Measurements from ENCODE around the gene ATP2A1.
"Not testable (repeated sequence)": the region's sequence is repeated elsewhere in the genome, so short reads cannot be mapped to it uniquely, and the experiment has no call there.

ATP2A1 gene

DNA sequence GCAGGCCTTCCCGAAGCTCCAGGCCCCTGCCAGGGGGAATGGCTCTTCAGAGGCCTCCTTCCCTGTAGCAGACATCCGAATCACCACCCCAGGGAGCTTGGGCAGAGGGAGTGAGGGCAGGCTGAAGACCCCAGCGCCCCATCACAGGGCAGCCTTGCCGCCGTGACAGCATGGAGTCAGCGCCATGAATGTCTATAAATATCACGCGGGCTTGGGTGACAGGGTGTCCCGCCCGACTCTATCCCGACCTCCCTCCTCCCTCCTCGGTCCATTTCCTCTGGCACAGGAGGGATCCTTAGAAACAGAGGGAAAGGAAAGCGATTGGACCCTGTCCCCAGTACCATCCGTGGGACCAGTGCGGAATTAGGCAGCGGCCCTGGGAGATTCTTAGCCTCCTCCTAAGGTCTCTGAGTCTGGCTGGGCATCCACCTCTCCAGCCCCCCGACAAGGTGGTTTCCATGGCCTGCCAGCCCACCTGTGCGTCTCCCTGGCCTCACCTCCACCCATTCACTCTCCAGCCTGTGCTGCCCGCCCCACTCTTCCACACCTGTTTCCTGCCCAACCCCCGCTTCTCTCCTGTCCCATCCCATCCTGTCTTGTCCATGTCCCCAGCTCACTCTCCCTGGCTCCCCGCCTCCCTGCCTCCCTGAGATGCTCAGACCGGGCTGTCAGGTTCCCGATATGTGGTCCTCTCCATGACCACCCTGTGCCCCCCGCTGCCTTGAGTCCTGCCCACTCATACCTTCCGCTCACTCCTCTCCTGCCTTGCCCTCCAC is 5.1 kb downstream of the ATP2A1 start:
- DNase-seq = peak; percentile 18

DNA sequence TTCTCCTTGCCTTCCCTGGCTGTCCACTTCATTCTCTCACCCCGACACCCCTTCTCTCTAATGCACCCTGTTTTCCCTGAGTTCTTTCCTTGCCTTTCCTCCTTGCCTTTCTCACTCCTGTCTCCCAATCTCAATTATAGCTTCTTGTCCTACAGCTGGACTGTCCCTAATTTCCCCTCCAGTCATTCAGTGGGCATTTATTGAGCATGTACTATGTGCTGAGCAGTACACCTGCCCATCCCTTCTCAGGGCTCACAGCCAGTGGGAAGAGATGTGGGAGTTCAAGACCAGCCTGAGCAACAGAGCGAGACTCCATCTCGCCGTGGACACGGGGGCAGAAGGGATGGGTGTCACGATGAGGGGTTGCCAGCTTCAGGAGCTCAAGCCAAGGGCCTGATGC is 5.8 kb downstream of the ATP2A1 start:
- no peak for DNase-seq

DNA sequence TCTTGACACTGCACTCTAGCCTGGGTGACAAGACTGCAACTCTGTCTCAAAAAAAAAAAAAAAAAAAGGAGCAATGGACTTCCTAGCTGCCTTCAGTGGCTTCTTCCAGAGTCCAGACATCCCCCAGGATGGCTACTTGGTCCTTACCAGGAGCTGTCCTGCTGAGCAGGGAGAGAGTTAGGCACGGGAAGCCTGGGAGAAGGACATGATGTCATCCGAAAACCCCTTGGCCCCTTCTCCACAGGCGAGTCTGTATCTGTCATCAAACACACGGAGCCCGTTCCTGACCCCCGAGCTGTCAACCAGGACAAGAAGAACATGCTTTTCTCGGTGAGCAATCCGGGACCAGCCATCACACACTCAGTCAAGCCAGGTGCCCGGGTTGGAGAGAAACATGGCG is 8.7 kb downstream of the ATP2A1 start:
- DNase-seq = no peak

DNA sequence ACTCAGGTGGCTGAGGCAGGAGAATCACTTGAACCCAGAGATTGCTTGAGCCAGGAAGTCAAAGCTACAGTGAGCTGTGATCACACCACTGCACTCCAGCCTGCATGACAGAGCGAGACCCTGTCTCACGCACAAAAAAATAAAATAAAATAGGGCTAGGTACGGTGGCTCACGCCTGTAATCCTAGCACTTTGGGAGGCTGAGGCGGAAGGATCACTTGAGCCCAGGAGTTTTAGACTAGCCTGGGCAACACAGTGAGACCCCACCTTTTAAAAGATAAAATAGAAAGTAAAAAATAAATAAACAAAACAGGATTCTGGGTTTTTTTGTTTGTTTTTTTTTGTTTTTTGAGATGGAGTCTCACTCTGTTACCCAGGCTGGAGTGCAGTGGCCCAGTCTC is 12.1 kb downstream of the ATP2A1 start:
- not testable (repeated sequence) for DNase-seq

DNA sequence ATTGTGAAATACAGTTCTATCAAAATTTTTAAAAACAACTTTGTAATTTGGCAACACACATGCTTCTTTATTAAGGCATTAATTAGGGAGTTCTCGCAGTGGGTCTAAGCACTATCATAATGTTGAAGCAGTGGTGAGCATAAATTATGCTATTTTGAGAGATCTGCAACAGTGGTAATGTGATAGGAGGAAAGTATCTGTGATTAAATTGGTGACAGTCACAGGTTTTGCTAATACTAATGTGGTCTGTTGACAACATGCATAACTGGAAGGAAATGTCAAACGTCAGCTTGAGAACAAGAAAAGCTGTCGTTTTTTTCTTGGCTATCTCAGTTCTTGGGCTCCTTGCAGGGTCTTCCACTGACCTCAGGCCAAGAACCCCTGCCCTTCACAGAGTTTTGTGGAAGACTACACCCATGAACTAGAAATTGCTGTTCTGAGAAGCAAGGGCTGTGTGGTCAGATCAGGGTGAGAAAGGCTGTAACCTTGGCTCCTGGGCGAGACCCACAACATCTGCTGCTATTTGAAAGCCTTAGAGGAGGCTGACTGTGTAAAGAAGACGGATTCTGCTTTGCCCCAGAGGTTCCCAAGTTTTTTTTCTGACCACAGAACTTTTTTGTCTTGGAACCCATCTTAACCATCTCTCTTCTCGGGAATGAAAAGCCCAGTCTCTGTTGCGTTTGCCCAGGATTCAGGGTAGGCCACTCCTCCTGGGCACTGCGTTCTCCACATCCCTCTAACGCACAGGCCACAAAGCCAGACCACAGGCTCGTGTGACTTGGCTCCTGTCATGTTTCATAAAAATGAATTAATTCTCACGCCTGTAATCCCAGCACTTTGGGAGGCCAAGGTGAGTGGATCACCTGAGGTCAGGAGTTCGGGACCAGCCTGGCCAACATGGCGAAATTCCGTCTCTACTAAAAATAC is 13.9 kb downstream of the ATP2A1 start:
- DNase-seq = no peak

DNA sequence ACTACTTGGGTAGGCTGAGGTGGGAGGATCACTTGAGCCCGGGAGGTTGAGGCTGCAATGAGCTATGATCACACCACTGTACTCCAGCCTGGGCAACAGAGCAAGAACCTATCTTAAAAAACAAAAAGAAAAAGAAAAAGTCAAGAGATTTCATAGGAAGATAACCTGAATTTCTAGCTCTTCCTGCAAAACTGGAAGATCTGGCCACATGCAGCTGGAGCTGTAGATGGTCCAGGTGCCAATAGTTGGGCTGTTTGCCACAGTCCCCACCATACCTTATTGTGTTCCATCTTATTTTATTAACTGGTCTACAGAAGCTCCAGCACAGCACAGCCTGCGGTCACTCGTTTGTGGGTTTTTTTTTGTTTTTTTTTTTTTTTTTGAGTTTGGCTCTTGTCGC is 15.0 kb downstream of the ATP2A1 start:
- DNase-seq = no peak

DNA sequence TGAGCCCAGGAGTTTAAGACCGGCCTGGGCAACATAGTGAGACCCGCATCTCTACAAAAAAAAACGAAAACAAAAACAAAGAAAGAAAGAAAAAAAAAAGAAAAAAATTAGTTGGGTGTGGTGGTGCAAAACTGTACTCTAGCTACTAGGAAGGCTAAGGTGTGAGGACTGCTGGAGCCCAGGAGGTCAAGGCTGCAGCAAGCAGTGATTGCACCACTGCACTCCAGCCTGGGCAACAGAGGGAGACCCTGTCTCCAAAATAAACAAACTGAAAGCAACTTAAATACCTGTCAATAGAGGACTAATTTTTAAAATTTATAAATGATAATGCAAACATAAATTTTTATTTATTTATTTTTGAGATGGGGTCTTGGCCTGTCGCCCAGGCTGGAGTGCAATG is 17.3 kb downstream of the ATP2A1 start:
- no peak for DNase-seq

DNA sequence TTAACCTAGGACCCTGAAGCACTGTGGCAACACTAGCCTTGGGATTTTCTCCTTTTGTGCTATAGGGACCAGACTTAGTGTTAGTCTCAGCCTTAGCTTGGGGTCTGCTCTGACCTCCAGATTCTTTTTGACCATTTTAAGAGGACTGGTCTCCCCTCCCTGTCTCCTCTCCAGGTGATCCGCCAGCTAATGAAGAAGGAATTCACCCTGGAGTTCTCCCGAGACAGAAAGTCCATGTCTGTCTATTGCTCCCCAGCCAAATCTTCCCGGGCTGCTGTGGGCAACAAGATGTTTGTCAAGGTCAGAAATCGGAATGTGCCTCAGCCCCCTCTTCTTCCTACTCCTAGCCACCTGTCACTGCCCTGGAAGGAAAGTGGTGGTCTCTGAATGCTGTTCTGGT is 19.5 kb downstream of the ATP2A1 start:
- DNase-seq = no peak

DNA sequence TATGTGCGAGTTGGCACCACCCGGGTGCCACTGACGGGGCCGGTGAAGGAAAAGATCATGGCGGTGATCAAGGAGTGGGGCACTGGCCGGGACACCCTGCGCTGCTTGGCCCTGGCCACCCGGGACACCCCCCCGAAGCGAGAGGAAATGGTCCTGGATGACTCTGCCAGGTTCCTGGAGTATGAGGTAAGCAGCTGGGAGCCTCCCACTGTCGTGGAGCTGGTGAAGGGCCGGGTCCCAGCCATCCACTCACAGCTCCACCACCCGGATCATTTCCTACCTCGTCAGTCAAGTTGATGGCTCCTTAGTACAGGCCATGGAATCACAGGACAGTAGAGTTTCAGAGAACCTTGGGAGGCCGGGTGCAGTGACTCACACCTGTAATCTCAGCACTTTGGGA is 20.0 kb downstream of the ATP2A1 start:
- DNase-seq = no peak

DNA sequence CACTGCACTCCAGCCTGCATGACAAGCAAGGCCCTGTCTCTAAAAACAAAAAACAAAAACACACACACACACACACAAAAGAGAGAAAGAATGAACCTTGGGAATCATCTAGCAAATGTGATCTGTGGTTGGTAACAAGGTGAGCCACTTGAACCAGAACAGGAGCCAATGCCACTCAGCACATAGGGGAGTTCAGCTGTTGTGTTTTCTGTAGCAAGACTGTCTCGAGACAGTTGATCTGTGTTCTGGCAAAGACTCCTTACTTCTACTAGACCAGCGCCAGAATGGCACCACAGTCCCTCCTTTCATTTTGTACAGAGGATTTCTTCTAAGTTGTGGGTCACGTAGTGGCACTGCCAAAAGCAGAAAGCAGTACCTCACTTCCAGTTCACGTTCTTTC is 20.7 kb downstream of the ATP2A1 start:
- no peak for DNase-seq

DNA sequence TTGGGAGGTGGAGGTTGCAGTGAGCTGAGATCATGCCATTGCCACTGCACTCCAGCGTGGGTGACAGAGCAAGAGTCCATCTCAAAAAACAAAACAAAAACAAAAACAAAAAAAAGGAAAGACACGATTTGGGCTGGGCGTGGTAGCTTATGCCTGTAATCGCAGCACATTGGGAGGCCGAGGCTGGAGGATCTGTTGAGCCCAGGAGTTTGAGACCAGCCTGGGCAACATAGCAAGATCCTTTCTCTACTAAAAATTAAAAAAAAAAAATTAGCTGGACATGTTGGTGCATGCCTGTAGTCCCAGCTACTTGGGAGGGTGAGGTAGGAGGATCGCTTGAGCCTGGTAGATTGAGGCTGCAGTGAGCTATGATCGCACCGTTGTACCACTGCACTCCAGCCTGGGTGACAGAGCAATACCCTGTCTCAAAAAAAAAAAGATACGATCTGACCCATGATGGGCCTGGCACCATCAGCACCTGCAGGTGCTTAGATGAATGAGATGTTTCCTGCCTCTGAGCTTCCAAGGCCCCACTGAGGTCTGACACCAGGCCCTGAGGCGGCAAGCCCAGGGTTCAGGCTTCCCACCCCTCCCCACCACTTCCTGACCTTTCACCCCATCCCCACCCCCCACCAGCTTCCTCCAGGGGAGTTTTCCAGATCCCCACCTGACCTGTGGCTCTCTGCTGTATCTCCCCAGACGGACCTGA is 21.7 kb downstream of the ATP2A1 start:
- no peak for DNase-seq

DNA sequence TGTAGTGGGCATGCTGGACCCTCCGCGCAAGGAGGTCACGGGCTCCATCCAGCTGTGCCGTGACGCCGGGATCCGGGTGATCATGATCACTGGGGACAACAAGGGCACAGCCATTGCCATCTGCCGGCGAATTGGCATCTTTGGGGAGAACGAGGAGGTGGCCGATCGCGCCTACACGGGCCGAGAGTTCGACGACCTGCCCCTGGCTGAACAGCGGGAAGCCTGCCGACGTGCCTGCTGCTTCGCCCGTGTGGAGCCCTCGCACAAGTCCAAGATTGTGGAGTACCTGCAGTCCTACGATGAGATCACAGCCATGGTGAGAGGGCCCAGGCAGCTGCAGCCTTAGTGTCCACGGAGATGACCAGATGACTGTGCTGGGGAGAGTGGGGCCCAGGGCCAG is 22.3 kb downstream of the ATP2A1 start:
- no peak for DNase-seq

DNA sequence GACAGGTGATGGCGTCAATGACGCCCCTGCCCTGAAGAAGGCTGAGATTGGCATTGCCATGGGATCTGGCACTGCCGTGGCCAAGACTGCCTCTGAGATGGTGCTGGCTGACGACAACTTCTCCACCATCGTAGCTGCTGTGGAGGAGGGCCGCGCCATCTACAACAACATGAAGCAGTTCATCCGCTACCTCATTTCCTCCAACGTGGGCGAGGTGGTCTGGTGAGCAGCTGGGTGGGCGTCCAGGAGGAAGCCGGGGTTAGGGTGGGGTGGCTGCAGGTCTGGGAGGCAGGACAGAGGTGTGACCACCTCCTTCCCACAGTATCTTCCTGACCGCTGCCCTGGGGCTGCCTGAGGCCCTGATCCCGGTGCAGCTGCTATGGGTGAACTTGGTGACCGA is 23.6 kb downstream of the ATP2A1 start:
- no peak for DNase-seq

DNA sequence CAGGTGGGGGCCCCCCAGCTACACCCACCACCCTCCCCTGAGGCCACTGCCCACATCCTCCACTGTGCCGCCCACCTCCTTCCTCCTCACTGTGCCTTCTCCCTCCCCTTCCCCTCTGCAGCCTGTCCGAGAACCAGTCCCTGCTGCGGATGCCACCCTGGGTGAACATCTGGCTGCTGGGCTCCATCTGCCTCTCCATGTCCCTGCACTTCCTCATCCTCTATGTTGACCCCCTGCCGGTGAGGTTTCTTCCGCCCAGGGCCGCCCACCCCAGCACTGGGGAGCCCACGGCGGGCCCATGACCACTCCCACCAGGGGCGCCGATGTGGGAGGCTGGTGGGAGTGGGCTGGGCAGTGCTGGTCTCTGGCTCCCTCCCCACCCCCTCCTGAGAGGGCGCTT is 24.6 kb downstream of the ATP2A1 start:
- no peak for DNase-seq

DNA sequence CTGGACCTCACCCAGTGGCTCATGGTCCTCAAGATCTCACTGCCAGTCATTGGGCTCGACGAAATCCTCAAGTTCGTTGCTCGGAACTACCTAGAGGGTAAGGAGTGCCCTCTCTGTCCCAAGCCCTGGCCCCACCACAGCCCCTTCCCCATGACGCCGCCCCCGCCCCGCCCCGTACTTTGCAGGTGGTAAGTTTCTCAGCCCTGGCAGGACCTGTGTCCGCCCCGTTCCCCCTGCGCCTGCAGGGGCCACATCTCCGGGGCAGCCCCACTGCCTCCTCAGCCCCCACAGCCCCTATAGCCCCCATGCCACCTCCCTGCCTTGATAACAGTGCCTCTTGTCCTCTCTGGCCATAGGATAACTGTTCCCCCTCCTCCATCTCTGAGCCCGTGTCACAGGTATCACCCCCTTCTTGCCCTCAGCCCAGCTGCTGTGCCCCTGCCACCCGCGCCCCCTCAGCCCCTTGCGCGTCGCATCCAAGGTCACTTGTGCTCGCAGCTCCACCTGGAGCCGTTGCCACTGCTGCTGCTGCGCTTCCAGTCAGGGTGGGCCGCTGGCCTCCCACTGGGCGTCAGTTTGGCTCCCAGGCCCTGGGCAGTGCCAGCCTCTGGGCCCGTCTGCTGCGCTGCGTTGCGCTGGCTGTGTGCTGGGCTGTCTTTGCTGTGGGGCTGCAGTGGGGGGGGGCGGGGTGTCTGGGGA is 25.2 kb downstream of the ATP2A1 start:
- no peak for DNase-seq

DNA sequence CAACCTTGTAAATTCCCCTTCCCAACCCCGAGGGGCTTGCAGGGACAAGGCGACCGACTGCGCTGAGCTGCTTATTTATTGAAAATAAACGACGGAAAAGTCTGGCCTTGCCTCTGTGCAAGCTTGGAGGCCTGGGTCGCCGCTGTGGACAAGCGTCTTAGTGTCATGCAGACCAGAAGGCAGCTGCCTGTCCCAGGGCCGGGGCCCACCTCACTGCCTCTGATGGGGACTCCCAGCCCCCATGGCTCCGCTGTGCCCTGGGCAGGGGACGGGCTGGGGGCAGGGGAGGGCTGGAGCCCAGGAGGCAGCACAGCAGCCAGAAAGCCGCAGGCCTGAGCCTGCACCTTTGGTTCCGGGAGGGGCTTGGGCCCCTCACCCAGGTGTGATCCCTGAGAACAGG is 26.1 kb downstream of the ATP2A1 start:
- DNase-seq = no peak

DNA sequence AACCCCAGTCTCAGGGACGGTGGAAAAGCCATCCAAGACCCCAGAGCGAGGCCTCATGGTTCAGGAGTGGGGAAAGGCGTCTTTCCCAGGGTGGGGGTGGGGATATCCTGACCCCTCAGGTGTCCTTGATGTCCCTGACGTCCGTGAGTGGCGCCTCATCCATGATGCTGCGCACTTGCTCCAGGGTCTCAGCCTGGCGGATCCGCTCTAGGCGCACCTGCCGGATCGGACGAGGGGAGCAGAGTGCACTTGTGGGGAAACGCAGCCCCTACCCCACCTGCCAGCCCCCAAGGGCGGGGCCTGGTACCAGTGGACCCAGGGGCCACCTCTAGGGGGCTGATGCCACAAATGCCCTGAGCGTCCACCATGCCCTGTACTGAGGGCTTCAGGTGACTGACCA is 26.5 kb downstream of the ATP2A1 start:
- DNase-seq = no peak

DNA sequence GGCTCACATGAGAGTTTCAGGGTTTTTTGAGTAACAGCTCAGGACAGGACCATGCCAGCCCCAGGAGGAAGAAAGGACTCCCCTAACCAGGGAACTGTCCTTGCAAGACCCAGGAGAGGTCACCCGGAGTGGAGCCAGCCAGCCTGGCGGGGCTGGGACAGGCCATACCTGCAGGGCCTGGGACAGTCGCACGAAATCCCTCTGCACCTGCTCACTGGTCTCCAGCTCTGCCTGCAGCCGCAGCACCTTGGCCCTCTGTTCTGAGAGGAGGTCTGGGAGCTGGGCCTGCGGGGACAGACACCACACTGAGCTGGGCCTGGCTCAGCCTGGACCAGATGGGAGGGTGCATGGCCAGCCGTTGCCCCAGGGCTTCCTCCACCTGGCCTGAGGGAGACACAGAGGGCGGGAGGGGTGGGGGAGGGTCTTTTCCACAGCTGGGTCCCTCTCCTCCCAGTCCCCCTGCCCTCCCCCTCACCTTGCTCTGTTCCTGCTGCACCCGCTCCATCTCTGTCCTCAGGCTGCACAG is 27.0 kb downstream of the ATP2A1 start:
- no peak for DNase-seq

DNA sequence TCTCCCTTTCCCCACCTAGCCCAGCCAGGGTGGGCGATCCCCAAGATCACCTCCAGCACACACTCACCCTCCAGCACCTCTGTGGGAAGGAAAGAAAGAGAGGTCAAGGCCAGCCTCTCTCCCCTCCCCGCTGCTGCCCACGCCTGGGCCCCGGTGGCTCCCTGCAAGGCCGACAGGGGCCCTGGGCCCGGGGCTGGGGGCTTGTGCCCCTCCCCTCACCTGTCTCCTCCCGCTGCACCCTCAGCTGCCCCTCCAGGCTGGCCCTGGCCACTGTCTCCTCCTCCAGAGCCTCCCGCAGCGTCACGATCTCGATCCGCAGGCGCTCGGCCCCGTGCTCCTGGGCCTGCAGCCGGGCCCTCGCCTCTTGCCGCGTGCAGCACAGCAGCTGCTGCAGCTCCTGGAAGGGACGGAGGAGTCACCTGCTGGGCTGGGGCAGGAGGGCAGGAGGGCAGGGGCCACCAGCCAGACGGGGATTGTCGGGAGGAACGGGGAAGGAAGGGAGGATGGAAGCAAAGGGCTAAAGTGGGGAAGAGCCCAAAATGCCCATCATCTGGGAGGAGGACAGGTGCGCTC is 27.6 kb downstream of the ATP2A1 start:
- no peak for DNase-seq

DNA sequence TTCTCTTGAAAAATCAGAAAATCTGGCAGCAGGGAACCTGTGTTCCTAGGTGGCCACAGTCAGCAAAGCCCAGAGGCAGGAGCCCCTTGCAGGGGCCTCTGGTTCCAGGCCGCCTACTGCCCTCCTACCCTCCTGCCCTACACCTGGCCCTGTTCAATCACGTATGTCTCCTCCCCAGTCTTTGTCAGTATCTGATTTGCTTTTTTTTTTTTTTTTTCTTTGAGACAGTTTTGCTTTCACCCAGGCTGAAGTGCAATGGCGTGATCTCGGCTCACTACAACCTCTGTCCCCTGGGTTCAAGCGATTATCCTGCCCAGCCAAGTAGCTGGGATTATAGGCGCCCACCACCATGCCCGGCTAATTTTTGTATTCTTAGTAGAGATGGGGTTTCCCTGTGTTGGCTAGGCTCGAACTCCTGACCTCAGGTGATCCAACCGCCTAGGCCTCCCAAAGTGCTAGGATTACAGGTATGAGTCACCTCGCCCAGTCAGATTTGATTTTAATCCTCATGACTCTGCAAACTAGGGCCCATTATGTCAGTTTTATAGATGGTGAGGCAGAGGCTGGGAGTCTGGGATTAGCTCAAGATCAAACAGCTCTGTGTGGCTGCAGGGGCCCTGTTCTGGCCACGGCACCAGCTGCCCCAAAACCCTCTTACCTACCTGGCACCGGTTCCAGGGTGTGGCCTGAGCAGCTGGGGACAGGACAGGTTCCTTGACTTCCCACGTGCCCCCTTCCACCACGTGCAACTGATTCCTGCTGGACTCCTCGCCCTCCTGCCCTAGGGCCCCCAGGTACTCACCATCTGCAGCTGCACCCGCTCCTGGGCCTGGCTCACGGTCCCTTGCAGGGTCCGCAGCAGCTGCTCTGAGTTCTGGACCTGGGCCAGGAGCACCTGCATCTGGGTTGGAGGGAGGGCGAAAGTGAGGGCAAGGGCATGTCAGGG is 32.1 kb downstream of the ATP2A1 start:
- no peak for DNase-seq

DNA sequence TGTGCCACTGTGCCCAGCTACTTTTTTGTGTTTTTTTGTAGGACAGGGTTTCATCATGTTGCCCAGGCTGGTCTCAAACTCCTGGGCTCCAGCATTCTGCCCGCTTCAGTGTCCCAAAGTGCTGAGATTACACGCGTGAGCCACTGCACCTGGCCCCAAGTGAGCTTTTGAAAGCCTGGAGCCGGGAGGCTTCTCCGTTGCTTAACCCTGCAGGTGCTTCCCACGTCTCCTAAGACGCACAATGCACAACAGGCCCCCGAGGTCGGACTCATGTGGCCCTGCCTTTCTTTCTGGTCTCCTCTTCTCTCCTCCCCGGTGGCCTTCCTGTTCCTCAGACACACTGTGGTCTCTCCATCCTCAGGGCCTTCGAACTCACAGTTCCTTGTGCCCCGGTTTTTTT is 34.3 kb downstream of the ATP2A1 start:
- no peak for DNase-seq

Measured in DMS153 (cell line).